Thyroid gland (tissue), 4 donors: Measurements from ENCODE around the gene RXYLT1.

ENCODE experiments used
- POLR2A ChIP-seq, 2 donors: fragments of 450-650 bp; IDR thresholded peaks; one replicate each; pipeline ENCODE4 v1.6.1; 2017; ENCODE audit warnings: antibody characterized with exemption in 2 of 2, mild to moderate bottlenecking in 2 of 2, moderate library complexity in 1 of 2
- TF ChIP-seq, protein P1 (sequence below), 6 experiments: fragments of 200-600 bp in 3 of 6; fragments of 450-650 bp in 3 of 6; sonication (generic) in 3 of 6; IDR thresholded peaks; one replicate each; pipeline ENCODE4 v1.5.1; 2016 to 2019; ENCODE audit warnings: antibody characterized with exemption in 6 of 6, mild to moderate bottlenecking in 2 of 6, inconsistent platforms in 1 of 6, moderate library complexity in 1 of 6

DNA sequence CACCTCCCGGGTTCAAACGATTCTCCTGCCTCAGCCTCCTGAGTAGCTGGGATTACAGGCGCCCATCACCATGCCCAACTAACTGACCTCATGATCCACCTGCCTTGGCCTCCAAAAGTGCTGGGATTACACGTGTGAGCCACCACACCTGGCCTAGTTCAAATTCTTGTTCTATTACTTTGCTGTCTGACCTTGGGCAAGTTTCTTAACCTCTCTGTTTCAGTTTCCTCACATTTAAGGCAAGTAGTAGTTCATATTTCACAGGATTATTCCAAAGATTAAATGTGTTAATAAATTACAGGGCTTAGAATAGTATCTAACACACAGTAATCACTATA is 10.9 kb downstream of the RXYLT1 start:
- TF ChIP-seq, protein P1, sequence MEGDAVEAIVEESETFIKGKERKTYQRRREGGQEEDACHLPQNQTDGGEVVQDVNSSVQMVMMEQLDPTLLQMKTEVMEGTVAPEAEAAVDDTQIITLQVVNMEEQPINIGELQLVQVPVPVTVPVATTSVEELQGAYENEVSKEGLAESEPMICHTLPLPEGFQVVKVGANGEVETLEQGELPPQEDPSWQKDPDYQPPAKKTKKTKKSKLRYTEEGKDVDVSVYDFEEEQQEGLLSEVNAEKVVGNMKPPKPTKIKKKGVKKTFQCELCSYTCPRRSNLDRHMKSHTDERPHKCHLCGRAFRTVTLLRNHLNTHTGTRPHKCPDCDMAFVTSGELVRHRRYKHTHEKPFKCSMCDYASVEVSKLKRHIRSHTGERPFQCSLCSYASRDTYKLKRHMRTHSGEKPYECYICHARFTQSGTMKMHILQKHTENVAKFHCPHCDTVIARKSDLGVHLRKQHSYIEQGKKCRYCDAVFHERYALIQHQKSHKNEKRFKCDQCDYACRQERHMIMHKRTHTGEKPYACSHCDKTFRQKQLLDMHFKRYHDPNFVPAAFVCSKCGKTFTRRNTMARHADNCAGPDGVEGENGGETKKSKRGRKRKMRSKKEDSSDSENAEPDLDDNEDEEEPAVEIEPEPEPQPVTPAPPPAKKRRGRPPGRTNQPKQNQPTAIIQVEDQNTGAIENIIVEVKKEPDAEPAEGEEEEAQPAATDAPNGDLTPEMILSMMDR (IDR thresholded peaks at IDR 0.05): no peak
- no peak for TF ChIP-seq POLR2A (IDR thresholded peaks at IDR 0.05)
